Uterus (tissue), 4 donors: ENCODE results near the gene ASPHD1. TPM values are rescaled to one million over a fixed set of nuclear protein-coding genes. Genes with fewer than 3 reads are reported as not detected.

Experiments
- DNase-seq, 2 donors: peaks; one replicate each; pipeline ENCODE4 v3.0.0-alpha.2; 2019 to 2020
- H3K27ac ChIP-seq, 2 donors: fragments of 200-600 bp; sonication (generic); 1 replicate in 1 of 2; 2 replicates in 1 of 2; pipeline ENCODE4 v1.5.1; 2016 to 2018
- H3K27me3 ChIP-seq, 2 donors: fragments of 200-600 bp; sonication (generic); one replicate each; pipeline ENCODE4 v1.5.1; 2018 to 2019; ENCODE audit warnings: control low read depth in 1 of 2
- H3K36me3 ChIP-seq, 2 donors: fragments of 200-600 bp; sonication (generic); one replicate each; pipeline ENCODE4 v1.5.1; 2019; ENCODE audit warnings: control low read depth in 1 of 2
- H3K4me1 ChIP-seq, 2 donors: fragments of 200-600 bp; sonication (generic); one replicate each; pipeline ENCODE4 v1.5.1; 2018 to 2019; ENCODE audit warnings: control low read depth in 1 of 2
- H3K4me3 ChIP-seq, 2 donors: fragments of 200-600 bp; sonication (generic); 1 replicate in 1 of 2; 2 replicates in 1 of 2; pipeline ENCODE4 v1.5.1; 2018 to 2019; ENCODE audit warnings: mild to moderate bottlenecking in 1 of 2
- H3K9me3 ChIP-seq, 2 donors: fragments of 200-600 bp; sonication (generic); one replicate each; pipeline ENCODE4 v1.5.1; 2019; ENCODE audit warnings: control low read depth in 1 of 2
- POLR2A ChIP-seq, 2 donors: fragments of 450-650 bp; IDR thresholded peaks; one replicate each; pipeline ENCODE4 v1.6.1; 2016; ENCODE audit warnings: antibody characterized with exemption in 2 of 2, mild to moderate bottlenecking in 1 of 2, moderate library complexity in 1 of 2
- intact Hi-C: fragments of 100-400 bp; cut with DNase I; formaldehyde crosslinking; loops from one replicate; pipeline ENCODE4 v1.15.1; 2023; ENCODE audit warnings: low total_unique reads
- total RNA-seq, 4 donors: library from RNA; depleted of rRNA in 3 of 4; stranded (reverse); fragments of >200 nt in 3 of 4; gene quantifications; one replicate each; pipeline versions ENCODE4 v1.1.0 to v1.2.4, GENCODE V29; 2014 to 2023
- TF ChIP-seq, protein P1 (sequence below), 4 experiments: fragments of 200-600 bp in 2 of 4; fragments of 450-650 bp in 2 of 4; sonication (generic) in 2 of 4; IDR thresholded peaks; one replicate each; pipeline ENCODE4 v1.5.1; 2016 to 2019; ENCODE audit warnings: antibody characterized with exemption in 4 of 4, mild to moderate bottlenecking in 2 of 4, moderate library complexity in 1 of 4
- donor health status: DM: yes; HTN: yes; CAD: no.

The ASPHD1 gene
- total RNA-seq, 4 donors from 2014 or later, result 0.61 to 1.0 (median 1.0) TPM; not detected in 1

- peaks cover 0 to under 1% of the 10 kb centered on the region in 2 donors for H3K27me3 ChIP-seq
- no peak for TF ChIP-seq POLR2A (IDR thresholded peaks at IDR 0.05)
- TF ChIP-seq, protein P1, sequence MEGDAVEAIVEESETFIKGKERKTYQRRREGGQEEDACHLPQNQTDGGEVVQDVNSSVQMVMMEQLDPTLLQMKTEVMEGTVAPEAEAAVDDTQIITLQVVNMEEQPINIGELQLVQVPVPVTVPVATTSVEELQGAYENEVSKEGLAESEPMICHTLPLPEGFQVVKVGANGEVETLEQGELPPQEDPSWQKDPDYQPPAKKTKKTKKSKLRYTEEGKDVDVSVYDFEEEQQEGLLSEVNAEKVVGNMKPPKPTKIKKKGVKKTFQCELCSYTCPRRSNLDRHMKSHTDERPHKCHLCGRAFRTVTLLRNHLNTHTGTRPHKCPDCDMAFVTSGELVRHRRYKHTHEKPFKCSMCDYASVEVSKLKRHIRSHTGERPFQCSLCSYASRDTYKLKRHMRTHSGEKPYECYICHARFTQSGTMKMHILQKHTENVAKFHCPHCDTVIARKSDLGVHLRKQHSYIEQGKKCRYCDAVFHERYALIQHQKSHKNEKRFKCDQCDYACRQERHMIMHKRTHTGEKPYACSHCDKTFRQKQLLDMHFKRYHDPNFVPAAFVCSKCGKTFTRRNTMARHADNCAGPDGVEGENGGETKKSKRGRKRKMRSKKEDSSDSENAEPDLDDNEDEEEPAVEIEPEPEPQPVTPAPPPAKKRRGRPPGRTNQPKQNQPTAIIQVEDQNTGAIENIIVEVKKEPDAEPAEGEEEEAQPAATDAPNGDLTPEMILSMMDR (IDR thresholded peaks at IDR 0.05), result no peak
- intact Hi-C loops, result no loop called here
- no peaks in the 10 kb centered on the region for H3K4me1 ChIP-seq
- no peaks in the 10 kb centered on the region for H3K36me3 ChIP-seq
- no peaks in the 10 kb centered on the region for H3K9me3 ChIP-seq
- DNase-seq, result no peak
- H3K4me3 ChIP-seq, result no peak overlapping the region
- no peak overlapping the region for H3K27ac ChIP-seq
These were observed 28.3 kb upstream of the ASPHD1 start for GRCh38 chr16:29871822-29872546.

DNA sequence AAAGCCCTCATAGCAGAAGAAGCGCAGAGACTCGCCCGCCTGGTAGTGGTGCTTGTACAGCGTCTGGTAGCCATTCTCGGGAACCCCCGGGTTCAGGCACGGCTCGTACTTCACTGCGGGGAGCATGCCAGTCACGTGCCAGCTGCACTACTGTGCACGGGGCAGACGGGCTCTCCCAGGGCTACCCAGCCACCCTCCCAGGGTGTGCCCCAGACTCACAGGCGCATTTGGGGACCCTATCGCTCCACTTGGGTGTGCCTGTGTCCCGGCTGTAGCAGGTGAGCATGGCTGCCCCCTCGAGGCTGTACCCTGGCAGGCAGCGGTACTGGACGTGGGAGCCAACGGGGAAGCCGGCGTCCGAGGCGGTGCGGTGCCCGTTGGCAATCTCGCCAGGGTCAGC is 27.0 kb upstream of the ASPHD1 start:
- TF ChIP-seq POLR2A (IDR thresholded peaks at IDR 0.05), result no peak
- TF ChIP-seq, protein P1 (IDR thresholded peaks at IDR 0.05), result no peak
- no peaks in the 10 kb centered on the region for H3K4me1 ChIP-seq
- no peak overlapping the region for H3K4me3 ChIP-seq
- no peak for DNase-seq
- no peaks in the 10 kb centered on the region for H3K36me3 ChIP-seq
- H3K27me3 ChIP-seq, result peaks cover 0 to 3% of the 10 kb centered on the region in 2 donors
- H3K27ac ChIP-seq, result no peak overlapping the region
- no peaks in the 10 kb centered on the region for H3K9me3 ChIP-seq
- intact Hi-C loops, result no loop called here

DNA sequence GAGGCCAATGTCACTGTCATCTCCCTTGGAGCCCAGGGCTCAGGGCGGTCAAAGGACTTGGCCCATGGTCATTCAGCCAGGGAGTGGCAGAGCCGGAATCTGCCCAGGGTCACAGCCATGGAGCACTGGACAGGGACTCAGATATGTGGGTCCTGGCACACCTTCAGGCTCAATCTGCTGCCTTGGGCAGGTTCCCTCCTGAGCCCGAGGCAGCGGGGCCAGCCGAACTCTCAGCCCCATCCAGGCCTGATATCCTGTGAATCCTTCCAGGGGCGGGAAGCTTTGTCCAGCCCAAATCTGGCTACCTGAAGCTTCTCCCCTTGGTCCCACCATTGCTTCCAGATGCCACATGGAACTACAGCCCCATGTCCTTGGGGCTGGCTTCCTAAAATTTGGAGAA is 25.1 kb upstream of the ASPHD1 start:
- Histone ChIP-seq H3K36me3 (no peaks in the 10 kb centered on the region), H3K4me1 (no peaks in the 10 kb centered on the region), H3K4me3 (no peak overlapping the region), H3K27ac (no peak overlapping the region), H3K27me3 (peaks cover 0 to 3% of the 10 kb centered on the region in 2 donors), H3K9me3 (no peaks in the 10 kb centered on the region)
- no peak for DNase-seq
- TF ChIP-seq, protein P1 (IDR thresholded peaks at IDR 0.05), result no peak
- no peak for TF ChIP-seq POLR2A (IDR thresholded peaks at IDR 0.05)
- intact Hi-C loops, result no loop called here

DNA sequence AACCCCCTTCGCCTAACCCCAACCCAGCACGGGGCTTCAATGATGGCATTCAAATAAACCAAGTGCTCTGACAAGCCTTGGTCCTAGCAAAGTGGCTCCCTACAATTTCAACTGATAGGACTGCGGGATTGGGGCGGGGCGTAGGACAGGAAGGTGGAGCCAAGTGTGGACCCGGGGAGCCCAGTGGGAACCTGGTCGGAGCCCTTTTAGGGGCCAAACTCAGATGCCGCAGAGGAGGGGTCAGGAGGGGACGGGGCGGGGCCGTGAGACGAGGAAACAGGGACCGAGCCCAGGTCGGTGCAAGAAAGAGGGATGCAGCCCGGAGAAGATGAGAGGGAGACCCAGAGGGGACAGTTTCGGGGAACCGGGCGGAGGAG is 24.1 kb upstream of the ASPHD1 start:
- H3K27me3 ChIP-seq, result peaks cover 0 to 3% of the 10 kb centered on the region in 2 donors
- no peaks in the 10 kb centered on the region for H3K9me3 ChIP-seq
- TF ChIP-seq, protein P1 (IDR thresholded peaks at IDR 0.05), result no peak
- no peak for TF ChIP-seq POLR2A (IDR thresholded peaks at IDR 0.05)
- intact Hi-C loops, result no loop called here
- H3K4me1 ChIP-seq, result no peaks in the 10 kb centered on the region
- H3K36me3 ChIP-seq, result no peaks in the 10 kb centered on the region
- H3K27ac ChIP-seq, result no peak overlapping the region
- H3K4me3 ChIP-seq, result no peak overlapping the region
- DNase-seq, result no peak

DNA sequence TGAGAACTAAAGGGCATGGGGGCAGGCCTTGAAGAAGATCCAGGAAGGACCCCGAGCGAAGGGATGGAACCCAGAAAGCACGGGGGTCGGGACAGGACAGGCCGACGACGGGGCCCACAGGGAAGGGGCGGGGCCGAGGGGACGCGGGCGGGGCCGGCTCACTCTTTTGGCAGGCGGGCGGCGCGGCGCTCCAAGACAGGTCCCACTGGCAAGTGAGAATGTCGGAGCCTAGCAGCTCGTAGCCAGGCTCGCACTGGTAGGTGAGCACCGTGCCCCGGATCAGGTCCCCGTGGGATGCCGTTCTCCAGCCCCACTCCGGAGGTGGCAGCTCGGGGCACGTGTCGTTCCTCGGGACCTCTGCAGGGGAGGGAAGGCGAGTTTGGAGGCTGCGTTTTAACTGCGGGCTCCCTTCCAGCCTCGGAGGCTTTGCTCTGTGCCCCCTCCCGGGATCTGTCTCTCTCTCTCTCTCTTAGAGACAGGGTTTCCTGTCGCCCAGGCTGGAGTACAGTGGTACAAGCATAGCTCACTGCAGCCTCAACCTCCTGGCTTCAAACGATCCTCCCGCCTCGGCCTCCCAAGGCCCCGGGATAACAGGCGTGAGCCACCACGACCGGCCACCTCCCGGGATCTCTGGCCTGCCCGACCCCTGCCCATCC is 23.6 kb upstream of the ASPHD1 start:
- no peak for DNase-seq
- intact Hi-C loops, result no loop called here
- TF ChIP-seq, protein P1 (IDR thresholded peaks at IDR 0.05), result no peak
- no peak for TF ChIP-seq POLR2A (IDR thresholded peaks at IDR 0.05)
- Histone ChIP-seq H3K36me3 (no peaks in the 10 kb centered on the region), H3K27me3 (peaks cover 0 to 3% of the 10 kb centered on the region in 2 donors), H3K4me1 (no peaks in the 10 kb centered on the region), H3K9me3 (no peaks in the 10 kb centered on the region), H3K4me3 (no peak overlapping the region), H3K27ac (no peak overlapping the region)
